Endometrial microvascular endothelial cells (primary cell): ENCODE data around the gene RENBP. TPM values are rescaled to one million over a fixed set of nuclear protein-coding genes. Genes with fewer than 3 reads are reported as not detected.

ENCODE experiments used
- in situ Hi-C: cut with HindIII; loops from 2 replicates; pipeline ENCODE4 v1.10.0; 2017; ENCODE audit warnings: low sequenced_read_pairs, low pct_unique_long_range_greater_than_20kb; ENCODE audit errors: inconsistent ontology term
- total RNA-seq: library from RNA; depleted of rRNA; stranded (reverse); fragments of >200 nt; gene quantifications from one replicate; pipeline ENCODE4 v1.2.3, GENCODE V29; 2015; ENCODE audit errors: inconsistent ontology term

Gene RENBP
- total RNA-seq, 1 donor from 2014 or later = not detected

- in situ Hi-C loops = no loop called here
These were observed 2.8 kb downstream of the RENBP start for GRCh38 chrX:153941336-153942252.

- in situ Hi-C loops = no loop called here
These were observed 4.9 kb downstream of the RENBP start for GRCh38 chrX:153939573-153939972.

GRCh38 chrX:153938226-153938786, 6.1 kb downstream of the RENBP start:
- in situ Hi-C loops = no loop called here

GRCh38 chrX:153937056-153937455, 7.4 kb downstream of the RENBP start:
- in situ Hi-C loops = no loop called here

- in situ Hi-C loops = no loop called here
These were observed 9.1 kb downstream of the RENBP start for GRCh38 chrX:153935326-153935851.

GRCh38 chrX:153934762-153935325, 9.6 kb downstream of the RENBP start, which contains the start of gene NAA10:
NAA10 (minus strand) TSS chrX:153935037; CDS start chrX:153934904, 133 bp downstream.
- in situ Hi-C loops = no loop called here

- in situ Hi-C loops = no loop called here
These were observed 10.2 kb downstream of the RENBP start for GRCh38 chrX:153934148-153934761.

- in situ Hi-C loops = no loop called here
These were observed 10.7 kb downstream of the RENBP start for GRCh38 chrX:153933748-153934147.

- in situ Hi-C loops = no loop called here
These were observed 12.1 kb downstream of the RENBP start for GRCh38 chrX:153932220-153932915.

GRCh38 chrX:153931748-153932147, 12.7 kb downstream of the RENBP start:
- in situ Hi-C loops = no loop called here

GRCh38 chrX:153931151-153931550, 13.3 kb downstream of the RENBP start:
- in situ Hi-C loops = no loop called here

GRCh38 chrX:153930011-153930910, 14.2 kb downstream of the RENBP start:
- in situ Hi-C loops = no loop called here

- in situ Hi-C loops = no loop called here
These were observed 14.9 kb downstream of the RENBP start for GRCh38 chrX:153929576-153929975.

GRCh38 chrX:153928846-153929245, 15.6 kb downstream of the RENBP start:
- in situ Hi-C loops = no loop called here

- in situ Hi-C loops = no loop called here
These were observed 16.3 kb downstream of the RENBP start for GRCh38 chrX:153927922-153928760.

- in situ Hi-C loops = no loop called here
These were observed 16.8 kb downstream of the RENBP start for GRCh38 chrX:153927672-153927921.
